NT2/D1 (cell line): ENCODE results near the gene WAS.
A peak's percentile ranks its signal among the peaks of the same experiment; 100 is the strongest.
"Not testable (repeated sequence)": the region's sequence is repeated elsewhere in the genome, so short reads cannot be mapped to it uniquely, and the experiment has no call there.

Experiments
- DNase-seq: peaks from one replicate; pipeline ENCODE4 v3.0.0-alpha.2; 2011; ENCODE audit warnings: low read depth, low spot score
- H3K27me3 ChIP-seq: 2 replicates; pipeline ENCODE4 v1.6.0; 2011; ENCODE audit warnings: mild to moderate bottlenecking; ENCODE audit not compliant: insufficient read length, insufficient read depth
- H3K36me3 ChIP-seq: 2 replicates; pipeline ENCODE4 v1.6.1; 2011; ENCODE audit warnings: mild to moderate bottlenecking, low read length, mixed read lengths; ENCODE audit not compliant: insufficient read depth, insufficient read length
- H3K4me1 ChIP-seq: 2 replicates; pipeline ENCODE4 v1.5.1; 2011; ENCODE audit not compliant: insufficient read depth, insufficient read length
- H3K4me3 ChIP-seq: 2 replicates; pipeline ENCODE4 v1.5.1; 2011; ENCODE audit warnings: low read depth; ENCODE audit not compliant: insufficient read length
- H3K9ac ChIP-seq: 2 replicates; pipeline ENCODE4 v1.6.0; 2011; ENCODE audit warnings: low read depth; ENCODE audit not compliant: insufficient read length
- H3K9me3 ChIP-seq: 2 replicates; pipeline ENCODE4 v1.5.1; 2011; ENCODE audit warnings: mild to moderate bottlenecking, low read length; ENCODE audit not compliant: insufficient read depth
- SUZ12 ChIP-seq: IDR thresholded peaks from 2 replicates; pipeline ENCODE4 v1.6.1; 2011; ENCODE audit not compliant: insufficient read length, insufficient read depth; ENCODE audit errors: extremely low read depth
- YY1 ChIP-seq: IDR thresholded peaks from 2 replicates; pipeline ENCODE4 v1.6.1; 2011; ENCODE audit not compliant: insufficient read length, insufficient read depth
- ZNF274 ChIP-seq: IDR thresholded peaks from 2 replicates; pipeline ENCODE4 v1.6.1; 2011; ENCODE audit warnings: mild to moderate bottlenecking, low read depth, low read length

Gene WAS

DNA sequence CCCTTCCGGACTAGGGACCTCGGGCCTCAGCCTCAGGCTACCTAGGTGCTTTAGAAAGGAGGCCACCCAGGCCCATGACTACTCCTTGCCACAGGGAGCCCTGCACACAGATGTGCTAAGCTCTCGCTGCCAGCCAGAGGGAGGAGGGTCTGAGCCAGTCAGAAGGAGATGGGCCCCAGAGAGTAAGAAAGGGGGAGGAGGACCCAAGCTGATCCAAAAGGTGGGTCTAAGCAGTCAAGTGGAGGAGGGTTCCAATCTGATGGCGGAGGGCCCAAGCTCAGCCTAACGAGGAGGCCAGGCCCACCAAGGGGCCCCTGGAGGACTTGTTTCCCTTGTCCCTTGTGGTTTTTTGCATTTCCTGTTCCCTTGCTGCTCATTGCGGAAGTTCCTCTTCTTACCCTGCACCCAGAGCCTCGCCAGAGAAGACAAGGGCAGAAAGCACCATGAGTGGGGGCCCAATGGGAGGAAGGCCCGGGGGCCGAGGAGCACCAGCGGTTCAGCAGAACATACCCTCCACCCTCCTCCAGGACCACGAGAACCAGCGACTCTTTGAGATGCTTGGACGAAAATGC lies at the start of gene WAS:
Gene WAS, plus strand, starts transcription at position 389 of the 572 bp plus-strand sequence. Its CDS starts 55 bp downstream, at position 444.
- Histone ChIP-seq H3K27me3 (no peaks in the 10 kb centered on the region), H3K4me1 (peaks cover 4% of the 10 kb centered on the region), H3K9ac (no peak within 1 kb of the TSS), H3K4me3 (no peak within 1 kb of the TSS), H3K9me3 (no peaks in the 10 kb centered on the region), H3K36me3 (no peaks in the 10 kb centered on the region)
- DNase-seq, result no peak
- TF ChIP-seq ZNF274, result no peak
- no peak for TF ChIP-seq SUZ12
- no peak for TF ChIP-seq YY1

DNA sequence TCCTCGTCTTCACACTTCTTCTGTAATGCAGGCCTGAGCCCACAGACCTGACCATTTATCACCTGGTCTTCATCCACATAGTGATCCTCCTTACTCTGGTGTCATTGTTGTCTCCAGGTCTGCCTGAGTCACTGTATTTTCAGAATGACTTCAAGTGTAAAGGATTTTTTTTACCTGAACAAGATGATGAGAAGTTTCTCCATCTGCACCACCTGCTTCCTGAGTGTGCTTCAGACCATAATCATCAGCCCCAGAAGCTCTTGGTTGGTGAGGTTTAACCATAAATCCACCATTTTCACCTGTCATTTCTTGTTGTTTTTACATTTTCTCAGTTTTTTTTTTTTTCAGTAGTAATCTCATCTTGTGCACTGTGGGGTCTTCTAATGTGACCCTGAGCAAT lies 47.3 kb upstream of the WAS start:
- H3K9ac ChIP-seq, result no peak overlapping the region
- no peak overlapping the region for H3K4me3 ChIP-seq
- H3K27me3 ChIP-seq, result no peaks in the 10 kb centered on the region
- no peaks in the 10 kb centered on the region for H3K9me3 ChIP-seq
- no peaks in the 10 kb centered on the region for H3K36me3 ChIP-seq
- DNase-seq, result no peak
- no peaks in the 10 kb centered on the region for H3K4me1 ChIP-seq
- TF ChIP-seq YY1 (no peak), ZNF274 (no peak), SUZ12 (no peak)

DNA sequence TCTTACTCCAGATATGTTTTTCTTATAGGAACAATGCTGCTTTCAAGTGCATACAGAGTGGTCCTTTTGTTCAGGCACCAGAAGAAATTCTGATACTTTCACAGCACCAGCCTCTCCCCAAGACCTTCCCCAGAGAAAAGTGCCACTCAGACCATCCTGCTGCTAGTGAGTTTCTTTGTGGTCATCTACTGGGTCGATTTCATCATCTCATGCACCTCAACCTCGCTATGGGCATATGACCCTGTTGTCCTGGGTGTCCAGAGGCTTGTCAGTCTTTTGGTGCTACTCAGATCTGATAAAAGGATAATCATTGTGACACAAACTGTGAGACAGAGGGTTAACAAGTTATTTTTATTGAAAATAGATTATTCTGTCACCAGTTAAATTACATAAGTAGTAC lies 46.8 kb upstream of the WAS start:
- Histone ChIP-seq H3K27me3 (no peaks in the 10 kb centered on the region), H3K36me3 (no peaks in the 10 kb centered on the region), H3K9ac (no peak overlapping the region), H3K4me3 (no peak overlapping the region), H3K4me1 (no peaks in the 10 kb centered on the region), H3K9me3 (no peaks in the 10 kb centered on the region)
- no peak for TF ChIP-seq SUZ12
- TF ChIP-seq ZNF274, result no peak
- TF ChIP-seq YY1, result no peak
- no peak for DNase-seq

DNA sequence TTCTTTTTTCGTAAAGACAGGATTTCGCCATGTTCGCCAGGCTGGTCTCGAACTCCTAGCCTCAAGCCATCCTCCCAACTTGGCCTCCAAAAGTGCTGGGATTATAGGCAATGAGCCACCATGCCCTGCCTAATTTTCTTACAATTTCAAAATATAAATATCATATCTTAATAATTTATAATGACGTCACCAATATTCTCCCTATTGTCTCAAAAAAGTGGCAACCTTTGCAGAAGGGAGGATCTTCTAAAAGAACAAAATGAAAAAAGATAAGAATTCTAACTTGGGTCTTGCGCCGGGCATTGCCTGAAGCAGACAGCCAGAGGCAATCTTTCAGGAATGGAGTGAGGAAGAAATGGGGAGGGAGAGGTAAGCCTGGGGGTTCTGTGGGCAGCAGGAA lies 37.9 kb upstream of the WAS start:
- H3K9ac ChIP-seq, result no peak overlapping the region
- no peak for DNase-seq
- TF ChIP-seq YY1, result no peak
- no peak for TF ChIP-seq ZNF274
- no peak for TF ChIP-seq SUZ12
- no peak overlapping the region for H3K4me3 ChIP-seq
- no peaks in the 10 kb centered on the region for H3K4me1 ChIP-seq
- no peaks in the 10 kb centered on the region for H3K27me3 ChIP-seq
- no peaks in the 10 kb centered on the region for H3K36me3 ChIP-seq
- H3K9me3 ChIP-seq, result no peaks in the 10 kb centered on the region

DNA sequence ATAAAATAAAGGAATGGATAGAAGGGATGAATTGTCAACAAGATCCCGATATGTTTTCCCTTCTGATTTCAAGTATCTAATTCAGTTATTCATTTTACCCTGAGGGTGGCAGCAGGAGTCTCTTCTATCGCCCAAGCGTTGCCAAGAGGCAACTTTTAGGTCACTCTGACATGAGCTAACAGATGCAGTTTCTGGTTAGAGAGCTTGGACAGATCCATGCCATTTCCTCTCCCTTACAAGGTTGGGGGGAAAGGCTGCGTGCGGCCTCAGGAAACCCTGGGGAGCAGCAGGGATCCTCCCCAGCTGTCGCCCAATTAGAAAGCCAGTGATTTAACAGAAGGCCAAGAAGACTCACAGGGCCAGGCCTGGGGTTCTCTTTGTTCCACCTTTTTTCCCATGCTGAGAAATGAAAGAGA lies 35.3 kb upstream of the WAS start:
- H3K9me3 ChIP-seq, result no peaks in the 10 kb centered on the region
- no peaks in the 10 kb centered on the region for H3K36me3 ChIP-seq
- TF ChIP-seq ZNF274 (no peak), YY1 (no peak), SUZ12 (no peak)
- no peak overlapping the region for H3K9ac ChIP-seq
- peaks cover 3% of the 10 kb centered on the region for H3K4me1 ChIP-seq
- DNase-seq, result peak; percentile 51
- no peaks in the 10 kb centered on the region for H3K27me3 ChIP-seq
- H3K4me3 ChIP-seq, result no peak overlapping the region

DNA sequence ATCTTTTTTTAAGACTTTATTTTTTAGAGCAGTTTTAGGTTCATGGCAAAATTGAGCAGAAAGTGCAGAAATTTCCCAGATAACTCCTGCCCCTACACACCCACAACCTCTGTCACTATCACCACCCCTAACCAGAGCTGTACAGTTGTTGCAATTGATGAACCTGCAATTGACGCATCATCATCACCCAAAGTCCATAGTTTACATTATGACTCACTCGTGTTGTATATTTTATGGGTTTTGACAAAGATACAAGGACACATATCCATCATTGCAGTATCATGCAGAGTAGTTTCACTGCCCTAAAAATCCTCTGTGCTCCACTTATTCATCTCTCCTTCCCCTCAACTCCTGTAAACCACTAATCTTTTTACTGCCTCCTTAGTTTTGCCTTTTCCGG lies 34.5 kb upstream of the WAS start:
- no peak overlapping the region for H3K4me3 ChIP-seq
- TF ChIP-seq ZNF274 (no peak), YY1 (no peak), SUZ12 (no peak)

DNA sequence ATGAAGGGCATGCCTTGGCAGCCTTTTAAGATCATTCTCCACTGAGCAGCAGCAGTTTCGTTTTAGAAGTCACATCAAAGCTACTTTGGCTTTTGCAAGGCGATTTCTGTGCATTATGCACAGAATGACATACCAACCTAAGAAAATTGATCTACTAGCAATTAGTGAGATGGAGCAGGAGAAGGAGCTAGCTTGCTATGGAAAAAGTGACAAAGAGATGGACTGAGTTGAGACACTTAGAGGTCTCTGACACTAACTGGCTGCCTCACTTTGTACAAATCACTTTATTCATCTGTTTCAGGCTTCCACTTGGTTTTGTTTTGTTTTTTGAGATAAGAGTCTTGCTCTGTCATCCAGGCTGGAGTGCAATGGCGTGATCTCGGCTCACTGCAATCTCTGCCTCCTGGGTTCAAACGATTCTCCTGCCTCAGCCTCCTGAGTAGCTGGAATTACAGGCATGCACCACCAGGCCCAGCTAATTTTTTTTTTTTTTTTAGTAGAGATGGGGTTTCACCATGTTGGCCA lies 31.5 kb upstream of the WAS start:
- not testable (repeated sequence) for DNase-seq, H3K4me1 ChIP-seq, H3K4me3 ChIP-seq, H3K27me3 ChIP-seq, H3K9me3 ChIP-seq, H3K36me3 ChIP-seq, H3K9ac ChIP-seq

More for the DNA sequence above, 34.5 kb upstream of the WAS start:
- no peaks in the 10 kb centered on the region for H3K27me3 ChIP-seq
- H3K4me1 ChIP-seq, result peaks cover 3% of the 10 kb centered on the region
- no peak for DNase-seq
- no peaks in the 10 kb centered on the region for H3K36me3 ChIP-seq
- H3K9me3 ChIP-seq, result no peaks in the 10 kb centered on the region
- H3K9ac ChIP-seq, result no peak overlapping the region

DNA sequence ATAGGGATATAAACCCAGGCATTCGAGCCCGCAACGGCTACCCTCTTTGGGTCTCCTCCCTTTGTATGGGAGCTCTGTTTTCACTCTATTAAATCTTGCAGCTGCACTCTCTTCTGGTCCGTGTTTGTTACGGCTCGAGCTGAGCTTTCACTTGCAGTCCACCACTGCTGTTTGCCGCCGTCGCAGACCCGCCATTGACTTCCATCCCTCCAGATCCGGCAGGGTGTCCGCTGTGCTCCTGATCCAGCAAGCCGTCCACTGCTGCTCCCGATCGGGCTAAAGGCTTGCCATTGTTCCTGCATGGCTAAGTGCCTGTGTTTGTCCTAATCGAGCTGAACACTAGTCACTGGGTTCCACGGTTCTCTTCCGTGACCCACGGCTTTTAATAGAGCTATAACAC lies 28.9 kb upstream of the WAS start:
- H3K27me3 ChIP-seq, H3K4me1 ChIP-seq, H3K4me3 ChIP-seq, H3K9ac ChIP-seq, H3K36me3 ChIP-seq, DNase-seq, H3K9me3 ChIP-seq: not testable (repeated sequence)

DNA sequence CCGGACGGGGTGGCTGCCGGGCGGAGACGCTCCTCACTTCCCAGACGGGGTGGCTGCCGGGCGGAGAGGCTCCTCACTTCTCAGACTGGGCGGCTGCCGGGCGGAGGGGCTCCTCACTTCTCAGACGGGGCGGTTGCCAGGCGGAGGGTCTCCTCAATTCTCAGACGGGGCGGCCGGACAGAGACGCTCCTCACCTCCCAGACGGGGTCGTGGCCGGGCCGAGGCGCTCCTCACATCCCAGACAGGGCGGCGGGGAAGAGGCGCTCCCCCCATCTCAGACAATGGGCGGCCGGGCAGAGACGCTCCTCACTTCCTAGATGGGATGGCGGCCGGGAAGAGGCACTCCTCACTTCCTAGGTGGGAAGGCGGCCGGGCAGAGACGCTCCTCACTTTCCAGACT lies 23.9 kb upstream of the WAS start:
- not testable (repeated sequence) for H3K9ac ChIP-seq, DNase-seq, H3K9me3 ChIP-seq

More for the DNA sequence above, 23.9 kb upstream of the WAS start:
- not testable (repeated sequence) for H3K36me3 ChIP-seq, H3K4me1 ChIP-seq, H3K4me3 ChIP-seq, H3K27me3 ChIP-seq
